Measurements from ENCODE around the gene LSG1.

DNA sequence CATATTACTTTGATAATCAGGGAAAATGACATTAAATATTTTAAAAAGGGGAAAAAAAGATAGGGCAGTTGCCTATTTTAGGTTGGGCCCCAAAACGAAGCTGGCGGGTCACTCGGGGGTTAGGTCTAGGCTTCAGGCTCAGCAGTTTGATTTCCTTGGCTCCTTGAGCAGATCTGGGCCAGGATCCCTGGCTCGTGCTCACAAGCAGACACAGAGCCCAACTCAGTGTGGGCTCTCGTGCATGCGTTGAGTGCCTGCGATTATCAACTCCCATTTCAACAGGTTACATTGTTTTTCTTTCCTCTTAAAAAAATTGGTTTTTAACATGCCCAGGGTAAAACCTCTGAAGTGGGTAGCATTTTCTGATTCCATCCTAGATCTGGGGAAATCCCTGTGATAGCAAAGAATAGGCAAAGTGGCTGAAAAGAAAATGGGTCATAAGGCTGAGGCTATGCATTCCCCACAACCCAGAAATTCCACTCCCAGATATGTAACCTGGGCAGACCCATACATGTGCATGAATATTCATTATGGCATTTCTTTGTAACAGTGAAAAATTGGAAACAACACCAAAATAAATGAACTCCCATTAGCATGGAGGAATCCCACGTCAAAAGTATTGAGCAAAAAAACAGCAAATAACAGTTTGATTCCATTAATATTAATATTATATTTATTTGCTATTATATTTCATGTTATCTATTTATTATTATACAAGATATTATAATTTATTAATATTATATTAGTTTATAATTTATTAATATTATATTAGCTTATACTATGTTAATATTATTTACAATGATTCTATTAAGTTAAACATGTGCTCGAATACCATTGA, 41.5 kb upstream of the LSG1 start:
- TF ChIP-seq, protein P1, sequence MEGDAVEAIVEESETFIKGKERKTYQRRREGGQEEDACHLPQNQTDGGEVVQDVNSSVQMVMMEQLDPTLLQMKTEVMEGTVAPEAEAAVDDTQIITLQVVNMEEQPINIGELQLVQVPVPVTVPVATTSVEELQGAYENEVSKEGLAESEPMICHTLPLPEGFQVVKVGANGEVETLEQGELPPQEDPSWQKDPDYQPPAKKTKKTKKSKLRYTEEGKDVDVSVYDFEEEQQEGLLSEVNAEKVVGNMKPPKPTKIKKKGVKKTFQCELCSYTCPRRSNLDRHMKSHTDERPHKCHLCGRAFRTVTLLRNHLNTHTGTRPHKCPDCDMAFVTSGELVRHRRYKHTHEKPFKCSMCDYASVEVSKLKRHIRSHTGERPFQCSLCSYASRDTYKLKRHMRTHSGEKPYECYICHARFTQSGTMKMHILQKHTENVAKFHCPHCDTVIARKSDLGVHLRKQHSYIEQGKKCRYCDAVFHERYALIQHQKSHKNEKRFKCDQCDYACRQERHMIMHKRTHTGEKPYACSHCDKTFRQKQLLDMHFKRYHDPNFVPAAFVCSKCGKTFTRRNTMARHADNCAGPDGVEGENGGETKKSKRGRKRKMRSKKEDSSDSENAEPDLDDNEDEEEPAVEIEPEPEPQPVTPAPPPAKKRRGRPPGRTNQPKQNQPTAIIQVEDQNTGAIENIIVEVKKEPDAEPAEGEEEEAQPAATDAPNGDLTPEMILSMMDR (conservative IDR thresholded peaks at IDR 0.05; ENCODE audit: low read depth in 2 of 2) = no peak
- TF ChIP-seq POLR2AphosphoS5 (IDR thresholded peaks at IDR 0.05; ENCODE audit: low read depth) = no peak
- TF ChIP-seq EZH2 (IDR thresholded peaks at IDR 0.05; ENCODE audit: low read depth, unreplicated experiment) = no peak
